Testis (tissue), 2 donors: ENCODE results near the gene NIN.
"Not testable (repeated sequence)": the region's sequence is repeated elsewhere in the genome, so short reads cannot be mapped to it uniquely, and the experiment has no call there.

Experiments used
- CTCF ChIP-seq, 3 experiments: fragments of 450-650 bp in 2 of 3; fragments of 200-600 bp in 1 of 3; sonication (generic) in 1 of 3; IDR thresholded peaks; one replicate each; pipeline ENCODE4 v1.5.1; 2016 to 2019; ENCODE audit warnings: antibody characterized with exemption in 3 of 3, mild to moderate bottlenecking in 2 of 3, moderate library complexity in 1 of 3
- POLR2A ChIP-seq: fragments of 450-650 bp; IDR thresholded peaks from one replicate; pipeline ENCODE4 v1.6.1; 2017; ENCODE audit warnings: antibody characterized with exemption, mild to moderate bottlenecking, moderate library complexity

- not testable (repeated sequence) for TF ChIP-seq CTCF (IDR thresholded peaks at IDR 0.05); POLR2A
Observed at GRCh38 chr14:50815058-50815457, 15.9 kb downstream of the NIN start.
